Measurements from ENCODE around the gene GIPC3.

GIPC3 gene

GRCh38 chr19:3572132-3572854 lies 13.0 kb upstream of the GIPC3 start (continued):
- TF ChIP-seq ZSCAN18 (tag by site-specific recombination; IDR thresholded peaks at IDR 0.05) (no peak), ZNF561 (tag by site-specific recombination; IDR thresholded peaks at IDR 0.05; ENCODE audit: borderline replicate concordance) (peak; percentile 57; the same call in 1 of the 2 replicates), ZNF341 (tag by site-specific recombination; IDR thresholded peaks at IDR 0.05; ENCODE audit: low read depth) (0 out of 2 replicates have a peak, but pooled peaks have one; percentile 40), ZNF571 (tag by site-specific recombination; IDR thresholded peaks at IDR 0.05) (no peak), ZFHX2 (tag by site-specific recombination; conservative IDR thresholded peaks at IDR 0.05) (peak; percentile 95)

DNA sequence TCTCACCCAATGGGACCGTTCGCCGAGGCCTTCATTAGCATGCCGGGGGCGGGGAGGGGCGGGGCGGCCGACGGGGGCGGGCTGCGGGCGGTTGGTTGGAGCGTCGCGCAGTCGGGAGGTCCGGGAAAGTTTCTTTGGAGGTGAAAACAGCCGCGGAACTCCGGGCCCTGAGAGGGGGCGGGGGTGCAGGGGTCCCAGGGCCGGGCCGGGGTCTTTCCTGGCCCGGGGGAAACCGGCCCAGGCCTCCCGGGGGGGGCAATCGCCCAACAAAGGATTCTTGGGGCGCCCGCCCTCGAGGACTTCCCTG lies 12.5 kb upstream of the GIPC3 start, which contains the start of gene HMG20B:
Gene HMG20B, plus strand, starts transcription at position 90 of the 307 bp plus-strand sequence. CDS start 366 bp downstream, outside the sequence.
- H3K4me3 ChIP-seq (ENCODE audit: low read depth, low read length), result peak within 1 kb of the TSS; percentile 84
- ChIA-PET CTCF (interaction anchor here (0.6 to 1.4 kb wide), 2 partner anchors 14 to 30 kb away, joined by 5 read pairs; no protein-coding TSS in a partner anchor), POLR2A (no interaction called here)
- H3K27ac ChIP-seq (ENCODE audit: extremely low read depth, low read depth, low read length), result peak within 1 kb of the TSS; percentile 77
- TF ChIP-seq SETDB1 (IDR thresholded peaks at IDR 0.05; ENCODE audit: insufficient read length, low read length) (no peak), KLF10 (tag by site-specific recombination; IDR thresholded peaks at IDR 0.05) (peak; percentile 33; the same call in 1 of the 2 replicates)
- H3K9me3 ChIP-seq (ENCODE audit: control insufficient read depth, insufficient read depth, low read depth, low read length), result no peaks in the 10 kb centered on the region
- H3K36me3 ChIP-seq (ENCODE audit: control insufficient read depth in 2 of 2, insufficient read depth in 1 of 2, low read length in 2 of 2), result peaks cover 9 to 19% of the 10 kb centered on the region in 2 experiments; a peak in 2 of 3 replicates
- no peaks in the 10 kb centered on the region for H3K4me1 ChIP-seq (ENCODE audit: control insufficient read depth, insufficient read depth, low read length)

DNA sequence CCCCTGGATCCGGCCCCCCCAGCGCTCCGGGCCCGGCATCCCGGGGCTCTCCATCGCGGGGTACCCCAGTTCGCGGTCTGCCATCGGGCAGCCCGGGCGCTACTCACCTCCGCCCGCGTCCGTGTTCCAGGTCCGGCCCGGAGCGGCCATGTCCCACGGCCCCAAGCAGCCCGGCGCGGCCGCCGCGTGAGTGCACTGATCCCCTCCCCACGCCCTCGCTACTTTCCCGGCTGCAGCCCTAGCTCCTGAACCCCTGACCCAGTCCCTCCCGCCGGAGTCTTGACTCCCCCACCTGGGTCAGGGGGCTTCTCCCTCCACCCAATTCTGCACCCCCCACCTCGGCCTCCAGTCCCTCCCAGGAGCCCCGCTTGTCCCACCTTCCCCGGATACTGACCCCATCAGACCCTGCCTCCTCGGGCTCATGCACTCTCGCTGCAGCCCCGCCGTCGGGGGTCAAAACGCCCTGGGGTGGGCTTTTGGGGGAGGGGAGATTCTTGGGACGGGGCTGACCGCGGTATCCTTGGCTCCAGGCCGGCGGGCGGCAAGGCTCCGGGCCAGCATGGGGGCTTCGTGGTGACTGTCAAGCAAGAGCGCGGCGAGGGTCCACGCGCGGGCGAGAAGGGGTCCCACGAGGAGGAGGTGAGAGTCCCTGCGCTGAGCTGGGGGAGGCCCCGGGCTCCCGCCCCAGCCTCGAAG lies 12.0 kb upstream of the GIPC3 start:
- peak overlapping the region; percentile 77 for H3K27ac ChIP-seq (ENCODE audit: extremely low read depth, low read depth, low read length)
- CTCF ChIA-PET, result interaction anchor here (0.6 to 1.4 kb wide), 6 partner anchors 13 to 504 kb away, joined by 3 to 5 read pairs (median 4); no protein-coding TSS in a partner anchor
- POLR2A ChIA-PET, result interaction anchor here (0.6 to 1.4 kb wide), 7 partner anchors 12 to 73 kb away, joined by 3 to 13 read pairs (median 4); partner anchors contain the start of genes DOHH, GIPC3 and MFSD12
- TF ChIP-seq ZNF639 (tag by site-specific recombination; IDR thresholded peaks at IDR 0.05) (no peak), ZNF138 (tag by site-specific recombination; IDR thresholded peaks at IDR 0.05; ENCODE audit: borderline replicate concordance) (no peak), KLF10 (tag by site-specific recombination; IDR thresholded peaks at IDR 0.05) (no peak; the same call in 1 of the 2 replicates), ZNF629 (tag by site-specific recombination; IDR thresholded peaks at IDR 0.05) (0 out of 2 replicates have a peak, but pooled peaks have one; percentile 12), ZNF677 (tag by site-specific recombination; IDR thresholded peaks at IDR 0.05) (no peak), ZNF292 (tag by site-specific recombination; IDR thresholded peaks at IDR 0.05; ENCODE audit: borderline replicate concordance, low read depth) (no peak), ZNF211 (tag by site-specific recombination; IDR thresholded peaks at IDR 0.05; ENCODE audit: low read depth) (no peak), PRDM1 (tag by site-specific recombination; IDR thresholded peaks at IDR 0.05) (no peak), ZNF624 (tag by site-specific recombination; IDR thresholded peaks at IDR 0.05) (no peak), SP3 (tag by site-specific recombination; IDR thresholded peaks at IDR 0.05) (no peak), ZNF600 (tag by site-specific recombination; IDR thresholded peaks at IDR 0.05) (peak; percentile 78), REPIN1 (tag by site-specific recombination; IDR thresholded peaks at IDR 0.05; ENCODE audit: low read depth) (no peak), ZNF530 (tag by site-specific recombination; IDR thresholded peaks at IDR 0.05; ENCODE audit: low read depth) (no peak), ZNF114 (tag by site-specific recombination; IDR thresholded peaks at IDR 0.05) (no peak), GLI2 (tag by site-specific recombination; IDR thresholded peaks at IDR 0.05; ENCODE audit: borderline replicate concordance, low read depth) (no peak), BCL11B (tag by site-specific recombination; IDR thresholded peaks at IDR 0.05; ENCODE audit: low read depth) (peak; percentile 96)
- TF ChIP-seq, protein P1, sequence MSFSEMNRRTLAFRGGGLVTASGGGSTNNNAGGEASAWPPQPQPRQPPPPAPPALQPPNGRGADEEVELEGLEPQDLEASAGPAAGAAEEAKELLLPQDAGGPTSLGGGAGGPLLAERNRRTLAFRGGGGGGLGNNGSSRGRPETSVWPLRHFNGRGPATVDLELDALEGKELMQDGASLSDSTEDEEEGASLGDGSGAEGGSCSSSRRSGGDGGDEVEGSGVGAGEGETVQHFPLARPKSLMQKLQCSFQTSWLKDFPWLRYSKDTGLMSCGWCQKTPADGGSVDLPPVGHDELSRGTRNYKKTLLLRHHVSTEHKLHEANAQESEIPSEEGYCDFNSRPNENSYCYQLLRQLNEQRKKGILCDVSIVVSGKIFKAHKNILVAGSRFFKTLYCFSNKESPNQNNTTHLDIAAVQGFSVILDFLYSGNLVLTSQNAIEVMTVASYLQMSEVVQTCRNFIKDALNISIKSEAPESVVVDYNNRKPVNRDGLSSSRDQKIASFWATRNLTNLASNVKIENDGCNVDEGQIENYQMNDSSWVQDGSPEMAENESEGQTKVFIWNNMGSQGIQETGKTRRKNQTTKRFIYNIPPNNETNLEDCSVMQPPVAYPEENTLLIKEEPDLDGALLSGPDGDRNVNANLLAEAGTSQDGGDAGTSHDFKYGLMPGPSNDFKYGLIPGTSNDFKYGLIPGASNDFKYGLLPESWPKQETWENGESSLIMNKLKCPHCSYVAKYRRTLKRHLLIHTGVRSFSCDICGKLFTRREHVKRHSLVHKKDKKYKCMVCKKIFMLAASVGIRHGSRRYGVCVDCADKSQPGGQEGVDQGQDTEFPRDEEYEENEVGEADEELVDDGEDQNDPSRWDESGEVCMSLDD (tag by site-specific recombination; IDR thresholded peaks at IDR 0.05), result peak; percentile 92

More for the DNA sequence above, 12.0 kb upstream of the GIPC3 start:
- Histone ChIP-seq H3K9me3 (ENCODE audit: control insufficient read depth, insufficient read depth, low read depth, low read length) (no peaks in the 10 kb centered on the region), H3K4me3 (ENCODE audit: low read depth, low read length) (peak overlapping the region; percentile 84), H3K4me1 (ENCODE audit: control insufficient read depth, insufficient read depth, low read length) (no peaks in the 10 kb centered on the region), H3K36me3 (ENCODE audit: control insufficient read depth in 2 of 2, insufficient read depth in 1 of 2, low read length in 2 of 2) (peaks cover 9 to 19% of the 10 kb centered on the region in 2 experiments; a peak in 2 of 3 replicates)
